ENCODE measurements around the gene ACO1.

Gene ACO1

DNA sequence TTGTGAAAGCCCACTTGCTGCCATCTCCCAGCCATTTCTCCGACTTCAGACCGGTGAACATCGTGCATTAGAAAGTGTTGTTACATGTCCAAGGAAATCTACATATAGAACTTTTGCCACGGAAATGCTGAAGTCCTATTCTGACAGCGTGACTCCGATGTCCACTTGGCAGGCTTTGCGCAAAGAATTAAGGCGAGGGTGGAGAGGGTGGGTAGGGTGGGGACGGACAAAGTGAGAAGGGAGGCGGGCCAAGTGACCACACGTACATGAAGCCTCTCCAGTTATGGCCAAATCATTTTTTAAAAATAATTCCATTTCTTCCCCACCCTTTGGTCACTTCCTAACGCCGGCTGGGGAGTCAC lies 460 bp upstream of the ACO1 start:
- no peak for DNase-seq

DNA sequence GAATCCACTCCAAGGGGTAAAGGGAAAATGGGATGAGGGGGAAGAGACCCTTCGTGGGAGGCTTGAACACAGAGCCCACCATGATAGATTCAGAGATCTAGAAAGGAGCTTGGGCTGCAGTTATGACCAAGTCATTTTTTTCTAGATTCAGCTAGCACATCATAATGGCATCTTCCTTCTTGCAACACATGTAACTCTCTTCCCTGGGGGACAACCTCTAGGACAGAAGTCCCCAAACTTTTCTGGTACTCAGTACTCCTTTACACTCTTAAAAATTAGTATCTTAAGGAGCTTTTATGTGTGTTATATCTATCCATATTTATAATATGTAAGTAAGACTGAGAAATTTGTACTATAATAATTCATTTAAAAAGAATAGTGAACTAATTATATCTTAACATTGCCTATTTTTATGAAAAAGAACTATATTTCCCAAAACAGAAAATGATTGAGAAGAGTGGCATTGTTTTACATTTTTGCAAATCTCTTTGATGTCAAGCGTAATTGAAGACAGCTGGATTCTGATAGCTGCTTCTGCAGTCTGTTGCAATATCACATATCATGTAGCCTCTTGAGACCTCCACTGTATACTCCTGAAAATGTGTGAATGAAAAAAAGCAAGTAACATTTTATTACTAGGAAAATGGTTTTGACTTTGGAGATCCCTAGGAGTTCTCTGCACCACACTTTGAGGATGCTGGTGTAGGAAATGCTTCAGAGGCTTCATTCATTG lies 875 bp downstream of the ACO1 start:
- no peak for DNase-seq

DNA sequence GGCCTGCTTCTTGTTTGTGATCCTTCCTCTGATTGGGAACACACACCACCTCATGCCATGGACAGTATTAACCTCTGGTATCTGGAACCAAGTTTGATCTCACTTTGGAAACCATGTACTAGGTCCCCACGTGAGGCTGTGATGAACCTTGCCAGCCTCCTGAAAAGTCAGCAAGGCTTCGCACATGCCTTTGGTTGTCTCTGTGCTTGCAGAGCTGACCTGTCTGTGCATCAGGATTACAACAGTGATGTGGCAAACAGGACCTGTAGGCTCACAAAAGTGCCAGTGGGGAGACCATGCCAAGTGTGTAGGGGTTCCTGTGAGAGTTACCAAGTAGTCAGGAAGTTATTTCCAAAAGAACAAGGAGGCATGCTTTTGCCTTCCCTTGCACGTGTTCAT lies 1.4 kb downstream of the ACO1 start:
- DNase-seq: no peak

DNA sequence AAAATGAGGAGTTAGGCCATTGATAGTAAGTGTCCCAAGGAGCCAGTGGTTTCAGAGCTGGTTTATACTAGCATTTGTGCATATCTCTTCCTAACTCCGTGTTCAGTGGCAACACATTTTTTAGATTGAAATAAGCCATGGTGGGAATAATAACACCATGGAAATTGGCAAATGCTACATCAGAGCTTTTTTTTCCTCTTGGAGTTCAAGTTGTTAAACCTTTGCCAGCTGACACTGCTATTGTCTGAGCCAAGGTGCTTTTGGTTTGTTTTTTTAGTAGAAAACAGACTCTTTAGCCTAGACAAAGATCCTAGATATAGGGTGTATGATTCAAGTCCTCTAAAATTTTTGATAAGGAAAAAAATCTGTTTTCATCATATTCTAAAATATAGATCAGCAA lies 2.8 kb downstream of the ACO1 start:
- no peak for DNase-seq

DNA sequence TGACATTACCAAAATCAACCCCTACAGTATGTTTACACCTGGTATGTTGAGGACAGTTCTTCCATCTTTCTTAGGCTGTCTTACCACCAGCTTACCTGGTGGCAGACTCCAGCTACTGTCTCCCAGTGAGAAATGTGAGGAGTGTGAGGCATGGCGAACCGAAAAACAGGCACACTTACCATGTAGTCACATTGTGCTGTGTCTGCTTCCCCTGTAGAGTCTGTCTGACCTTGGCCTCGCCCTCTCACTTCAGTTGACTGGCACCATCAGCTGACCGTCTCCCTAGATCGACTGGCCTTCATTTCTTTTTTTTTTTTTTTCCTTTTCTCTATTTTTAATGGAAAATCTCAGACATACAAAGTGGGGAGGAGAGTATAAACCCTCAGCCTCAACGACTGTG lies 4.9 kb downstream of the ACO1 start:
- no peak for DNase-seq

DNA sequence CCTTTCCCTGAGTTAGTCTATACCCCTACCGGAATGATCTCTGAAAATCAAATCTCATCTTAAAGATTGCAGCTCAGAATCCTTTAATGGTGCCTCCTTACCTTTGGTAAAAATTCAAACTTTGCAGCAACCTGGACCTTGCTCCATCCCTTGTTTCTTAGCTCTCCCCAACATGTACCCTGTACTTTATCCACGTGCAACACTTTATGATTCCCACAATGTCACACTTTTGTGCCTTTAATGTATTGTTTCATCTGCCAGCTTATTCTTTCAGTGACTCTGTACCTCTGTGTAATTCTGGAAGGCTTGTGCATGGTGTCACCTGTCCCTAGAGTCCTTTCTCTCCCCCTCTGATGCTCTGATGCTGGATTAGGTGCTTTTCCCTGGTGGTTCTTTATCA lies 9.5 kb downstream of the ACO1 start:
- DNase-seq: no peak

- DNase-seq: no peak
Observed at GRCh38 chr9:32394381-32395049, 10.1 kb downstream of the ACO1 start.

- DNase-seq: peak in 1 of 2 donors; percentile 3
Observed at GRCh38 chr9:32395510-32396216, 11.2 kb downstream of the ACO1 start.

DNA sequence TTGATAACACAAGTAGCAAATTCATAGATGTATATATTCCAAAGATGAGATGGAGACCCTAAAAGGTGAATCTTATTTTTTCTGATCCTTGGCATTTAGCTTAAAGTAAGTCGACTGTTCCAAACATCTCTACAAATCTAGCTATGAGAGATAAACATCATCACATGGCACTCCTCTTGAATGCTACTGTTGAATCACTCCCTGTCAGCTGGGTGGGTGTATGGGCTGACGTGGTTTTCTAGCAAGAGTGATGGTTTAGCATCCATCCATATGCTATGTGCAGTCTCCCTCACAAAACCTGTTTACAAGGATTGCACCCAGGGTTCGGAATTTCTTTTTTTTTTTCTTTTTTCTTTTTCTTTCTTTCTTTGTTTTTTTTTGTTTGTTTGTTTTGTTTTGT lies 13.8 kb downstream of the ACO1 start:
- no peak for DNase-seq

GRCh38 chr9:32399110-32399815 lies 14.8 kb downstream of the ACO1 start:
- no peak for DNase-seq

DNA sequence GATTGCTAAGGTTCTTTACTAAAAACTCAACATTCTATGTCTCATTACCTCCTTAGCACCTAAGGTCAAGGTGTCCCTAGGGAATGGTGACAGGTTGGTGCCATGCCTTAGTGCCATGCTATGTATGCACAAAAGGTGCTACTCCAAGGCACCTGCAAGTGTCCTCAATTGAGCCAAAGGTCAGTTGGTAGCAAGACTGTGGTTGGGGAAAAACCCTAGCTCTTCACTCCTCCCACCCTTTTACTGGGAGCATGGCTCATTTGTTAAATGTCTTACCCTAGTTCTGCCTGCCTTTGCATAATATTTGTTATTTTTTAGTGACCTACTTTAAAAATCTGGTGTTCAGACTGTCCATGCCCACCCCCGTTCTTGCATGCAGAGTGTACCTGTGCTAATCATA lies 17.0 kb downstream of the ACO1 start:
- no peak for DNase-seq

DNA sequence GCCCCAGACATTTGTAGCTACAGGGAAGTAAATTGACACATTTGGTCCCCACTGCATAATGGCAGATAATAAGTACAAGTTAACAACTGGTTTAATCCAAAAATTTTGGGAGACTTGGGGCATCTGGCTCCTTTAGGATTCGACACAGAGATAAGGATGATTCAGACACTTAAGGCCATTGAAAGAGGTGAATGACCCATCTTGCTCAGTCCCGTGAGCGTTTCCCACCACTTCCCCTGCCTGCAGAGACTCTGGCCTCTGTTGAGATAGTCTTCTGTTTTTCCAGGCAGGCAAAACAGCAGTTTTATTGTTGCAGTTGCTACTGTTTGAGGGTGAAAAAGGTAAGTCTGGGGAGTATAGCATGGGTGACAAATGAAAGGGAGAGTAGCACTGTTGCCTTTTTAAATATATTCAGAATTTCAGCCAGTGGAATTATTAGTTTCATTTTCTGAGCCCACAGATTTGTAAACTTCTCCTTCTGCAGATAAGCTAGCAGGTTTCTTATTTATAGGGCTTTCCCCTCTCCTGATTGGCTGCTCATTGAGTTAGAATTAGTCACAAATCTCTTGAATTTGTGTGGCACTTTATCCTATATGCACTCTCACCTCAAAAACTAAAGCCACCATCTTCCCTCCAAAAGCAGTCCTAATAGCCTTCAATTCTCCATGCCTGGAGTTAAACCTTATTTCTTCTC lies 19.3 kb downstream of the ACO1 start:
- no peak for DNase-seq

DNA sequence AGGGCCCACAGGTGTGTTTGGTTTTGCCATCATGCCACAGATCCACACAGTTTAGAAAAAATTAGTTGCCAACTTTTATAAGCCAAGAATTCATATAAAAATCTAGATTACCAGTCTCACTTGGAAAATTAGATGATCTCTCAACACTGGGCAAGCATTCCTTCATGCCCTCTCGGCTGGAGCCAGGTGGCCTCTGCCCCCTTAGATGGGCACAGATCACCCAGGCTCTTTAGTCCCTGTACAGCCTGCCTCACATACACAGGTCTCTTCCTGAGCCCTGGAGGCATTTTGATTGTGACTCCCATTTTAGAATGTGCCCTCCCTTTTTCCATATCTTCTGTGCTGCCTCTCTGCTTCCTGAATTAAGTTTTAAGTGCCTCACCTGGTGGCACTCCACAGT lies 20.0 kb downstream of the ACO1 start:
- no peak for DNase-seq

GRCh38 chr9:32404856-32405255 lies 20.4 kb downstream of the ACO1 start:
- DNase-seq: no peak

DNA sequence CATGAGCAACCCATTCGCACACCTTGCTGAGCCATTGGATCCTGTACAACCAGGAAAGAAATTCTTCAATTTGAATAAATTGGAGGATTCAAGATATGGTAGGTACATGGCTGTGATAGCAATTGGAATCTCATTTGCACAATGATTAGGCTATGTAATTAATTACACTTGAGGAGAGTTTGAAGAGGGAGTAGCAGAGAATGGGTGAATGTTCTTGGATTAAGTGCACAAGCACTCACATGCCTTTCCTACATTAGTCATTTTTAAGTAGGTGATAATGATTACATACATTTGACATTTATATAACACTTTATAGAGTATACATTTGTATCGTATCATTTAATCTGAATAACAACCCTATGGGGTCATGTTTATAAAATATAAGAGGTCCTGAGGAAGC lies 21.1 kb downstream of the ACO1 start:
- DNase-seq: no peak

- DNase-seq: no peak
Observed at GRCh38 chr9:32406046-32406445, 21.6 kb downstream of the ACO1 start.

DNA sequence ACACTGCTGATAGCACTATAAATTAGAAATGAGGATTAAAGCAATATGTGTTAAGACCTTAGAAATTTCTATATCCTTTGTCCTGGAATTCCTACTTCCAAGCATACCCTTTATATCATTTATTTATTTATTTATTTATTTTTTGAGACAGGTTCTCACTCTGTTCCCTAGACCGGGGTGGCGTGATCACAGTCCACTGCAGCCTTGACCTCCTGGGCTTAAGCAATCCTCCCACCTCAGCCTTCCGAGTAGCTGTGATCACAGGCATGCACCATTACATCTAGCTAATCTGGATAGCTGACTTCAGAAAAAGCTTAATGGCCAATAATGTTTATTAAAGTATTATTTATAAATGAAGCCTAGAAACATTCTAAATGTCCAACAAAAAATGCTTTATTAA lies 27.3 kb downstream of the ACO1 start:
- DNase-seq: no peak

GRCh38 chr9:32412440-32412839 lies 28.0 kb downstream of the ACO1 start:
- no peak for DNase-seq

GRCh38 chr9:32413424-32413823 lies 29.0 kb downstream of the ACO1 start:
- no peak for DNase-seq

DNA sequence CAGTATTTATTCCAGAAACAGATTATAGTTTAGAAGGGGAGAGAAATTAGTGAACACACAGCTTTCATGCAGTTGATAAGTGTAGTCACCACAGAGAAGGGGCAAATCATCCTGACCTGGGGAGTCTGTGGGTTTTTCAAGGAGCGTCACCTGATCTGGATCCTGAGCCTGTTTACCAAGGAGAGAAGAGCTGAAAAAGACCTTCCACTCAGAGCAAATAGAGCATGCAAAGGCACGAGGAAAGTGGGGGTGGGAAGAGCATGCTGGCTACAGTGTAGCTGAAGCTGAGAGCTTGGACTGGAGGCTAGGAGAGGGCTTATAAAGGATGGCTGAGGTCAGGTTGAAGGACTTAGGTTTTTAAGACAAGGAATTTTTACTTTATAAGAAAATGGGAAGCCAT lies 30.4 kb downstream of the ACO1 start:
- DNase-seq: no peak

GRCh38 chr9:32419921-32420320 lies 35.5 kb downstream of the ACO1 start:
- no peak for DNase-seq

- no peak for DNase-seq
Observed at GRCh38 chr9:32422237-32422806, 37.9 kb downstream of the ACO1 start.

DNA sequence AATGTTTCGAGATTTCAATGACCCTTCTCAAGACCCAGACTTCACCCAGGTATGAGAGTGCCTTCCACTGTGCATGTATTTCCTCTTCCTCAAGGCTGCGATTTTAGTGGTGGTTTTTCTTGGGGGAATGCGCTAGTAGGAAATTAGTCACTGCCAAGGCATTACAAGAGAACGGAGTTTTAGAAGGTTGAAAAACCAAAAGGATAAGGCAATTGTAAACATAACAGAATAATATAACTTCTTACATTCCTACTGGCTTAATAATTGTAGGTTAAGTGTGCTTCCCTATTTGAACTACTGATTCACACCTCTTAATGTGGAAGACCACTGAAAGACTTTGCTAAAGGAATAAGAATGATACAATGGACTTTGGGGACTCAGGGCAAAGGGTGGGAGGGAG lies 38.9 kb downstream of the ACO1 start:
- no peak for DNase-seq
